ENCODE results near the gene GBGT1. TPM values are rescaled to one million over a fixed set of nuclear protein-coding genes. Genes with fewer than 3 reads are reported as not detected.
A peak's percentile ranks its signal among the peaks of the same experiment; 100 is the strongest.

GBGT1 gene
- total RNA-seq, 4 donors from 2014 or later: 3.6 to 13.5 (median 5.3) TPM

DNA sequence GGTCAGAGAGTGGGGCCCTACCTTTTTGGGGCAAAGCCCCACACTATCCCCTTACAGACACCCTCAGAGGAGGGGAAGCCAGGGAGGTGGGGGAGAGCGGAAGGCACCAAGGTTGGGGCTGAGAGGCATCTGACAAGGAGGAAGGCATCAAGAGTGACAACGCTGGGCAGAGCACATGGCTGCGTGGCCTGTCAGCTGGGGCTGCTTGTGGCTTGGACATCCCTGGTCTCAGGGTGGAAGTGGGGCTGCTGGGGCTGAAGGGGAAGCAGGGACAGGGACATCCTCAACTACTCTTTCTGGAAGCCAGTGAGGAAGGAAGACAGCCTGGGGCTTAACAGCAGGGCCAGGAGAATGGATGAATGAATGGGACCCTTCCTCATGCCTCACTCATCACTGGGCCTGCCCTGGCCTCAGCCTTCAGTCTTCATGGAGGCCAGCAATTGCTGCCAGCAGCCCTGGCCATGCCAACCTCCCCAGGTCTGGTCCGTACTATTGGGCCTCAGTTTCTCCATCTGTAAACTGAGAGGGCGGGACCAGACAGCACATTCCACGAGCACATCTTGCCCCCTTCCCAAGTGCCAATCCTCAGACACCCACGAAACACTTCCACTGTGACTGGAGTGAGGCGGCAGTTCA lies 41.7 kb downstream of the GBGT1 start:
- WGBS, 2 donors: 74 to 85% methylated on average over 7 to 8 of the region's 8 CpGs
- no peak for DNase-seq (ENCODE audit: low spot score in 2 of 2)
- no peak overlapping the region for H3K4me3 ChIP-seq (ENCODE audit: low read depth, poor library complexity, severe bottlenecking)
- intact Hi-C loops (cut with DNase I; ENCODE audit: low total_unique reads): no loop called here
- TF ChIP-seq, protein P1, sequence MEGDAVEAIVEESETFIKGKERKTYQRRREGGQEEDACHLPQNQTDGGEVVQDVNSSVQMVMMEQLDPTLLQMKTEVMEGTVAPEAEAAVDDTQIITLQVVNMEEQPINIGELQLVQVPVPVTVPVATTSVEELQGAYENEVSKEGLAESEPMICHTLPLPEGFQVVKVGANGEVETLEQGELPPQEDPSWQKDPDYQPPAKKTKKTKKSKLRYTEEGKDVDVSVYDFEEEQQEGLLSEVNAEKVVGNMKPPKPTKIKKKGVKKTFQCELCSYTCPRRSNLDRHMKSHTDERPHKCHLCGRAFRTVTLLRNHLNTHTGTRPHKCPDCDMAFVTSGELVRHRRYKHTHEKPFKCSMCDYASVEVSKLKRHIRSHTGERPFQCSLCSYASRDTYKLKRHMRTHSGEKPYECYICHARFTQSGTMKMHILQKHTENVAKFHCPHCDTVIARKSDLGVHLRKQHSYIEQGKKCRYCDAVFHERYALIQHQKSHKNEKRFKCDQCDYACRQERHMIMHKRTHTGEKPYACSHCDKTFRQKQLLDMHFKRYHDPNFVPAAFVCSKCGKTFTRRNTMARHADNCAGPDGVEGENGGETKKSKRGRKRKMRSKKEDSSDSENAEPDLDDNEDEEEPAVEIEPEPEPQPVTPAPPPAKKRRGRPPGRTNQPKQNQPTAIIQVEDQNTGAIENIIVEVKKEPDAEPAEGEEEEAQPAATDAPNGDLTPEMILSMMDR (IDR thresholded peaks at IDR 0.05): no peak
- no peak for TF ChIP-seq POLR2A (IDR thresholded peaks at IDR 0.05)

DNA sequence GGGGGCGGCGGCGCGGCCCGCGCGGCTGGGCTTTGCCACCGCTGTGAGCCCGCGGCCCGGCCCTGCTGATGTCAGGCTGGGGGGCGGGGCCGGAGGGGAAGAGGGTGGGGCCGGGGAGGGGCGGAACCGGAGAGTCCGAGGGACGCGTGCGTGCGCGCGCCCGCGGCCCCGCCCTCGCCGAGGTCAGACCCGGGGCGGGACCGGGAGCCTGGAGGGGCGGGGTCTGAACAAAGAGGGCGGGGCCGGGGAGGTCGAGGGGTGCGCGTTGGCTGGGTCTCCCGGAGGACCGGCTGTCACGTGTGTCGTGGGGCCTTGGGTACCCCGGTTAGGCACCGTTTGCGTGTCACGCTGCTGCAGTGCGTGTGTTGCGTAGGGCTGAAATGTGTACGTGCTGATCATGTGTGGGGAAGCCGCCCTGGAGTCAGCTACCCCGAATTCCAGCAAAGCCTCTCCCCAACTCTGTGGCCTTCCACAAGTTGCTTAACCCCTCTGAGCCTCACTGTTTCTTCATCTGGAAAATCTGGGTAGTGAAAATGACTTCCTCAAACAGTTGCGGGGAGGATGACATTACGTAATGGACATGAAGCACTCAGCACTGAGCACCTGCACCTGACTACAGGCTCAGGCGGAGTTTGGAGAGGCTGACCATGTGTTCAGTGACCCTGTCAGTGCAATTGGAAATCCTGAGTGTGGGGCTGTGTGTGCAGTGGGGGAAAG lies 42.4 kb downstream of the GBGT1 start, which contains the start of gene RALGDS:
Gene RALGDS (minus strand): TSS at position 43 of the 717 bp plus-strand sequence. CDS start 86 bp downstream, outside the sequence.
- intact Hi-C loops (cut with DNase I; ENCODE audit: low total_unique reads): no loop called here
- 16 to 24% methylated on average over 10 to 25 of the region's 53 CpGs for WGBS, 2 donors
- TF ChIP-seq, protein P1 (IDR thresholded peaks at IDR 0.05): no peak
- TF ChIP-seq POLR2A (IDR thresholded peaks at IDR 0.05): no peak
- peak within 1 kb of the TSS; percentile 42 for H3K4me3 ChIP-seq (ENCODE audit: low read depth, poor library complexity, severe bottlenecking)
- DNase-seq (ENCODE audit: low spot score in 2 of 2): peak; percentile 82 to 98

DNA sequence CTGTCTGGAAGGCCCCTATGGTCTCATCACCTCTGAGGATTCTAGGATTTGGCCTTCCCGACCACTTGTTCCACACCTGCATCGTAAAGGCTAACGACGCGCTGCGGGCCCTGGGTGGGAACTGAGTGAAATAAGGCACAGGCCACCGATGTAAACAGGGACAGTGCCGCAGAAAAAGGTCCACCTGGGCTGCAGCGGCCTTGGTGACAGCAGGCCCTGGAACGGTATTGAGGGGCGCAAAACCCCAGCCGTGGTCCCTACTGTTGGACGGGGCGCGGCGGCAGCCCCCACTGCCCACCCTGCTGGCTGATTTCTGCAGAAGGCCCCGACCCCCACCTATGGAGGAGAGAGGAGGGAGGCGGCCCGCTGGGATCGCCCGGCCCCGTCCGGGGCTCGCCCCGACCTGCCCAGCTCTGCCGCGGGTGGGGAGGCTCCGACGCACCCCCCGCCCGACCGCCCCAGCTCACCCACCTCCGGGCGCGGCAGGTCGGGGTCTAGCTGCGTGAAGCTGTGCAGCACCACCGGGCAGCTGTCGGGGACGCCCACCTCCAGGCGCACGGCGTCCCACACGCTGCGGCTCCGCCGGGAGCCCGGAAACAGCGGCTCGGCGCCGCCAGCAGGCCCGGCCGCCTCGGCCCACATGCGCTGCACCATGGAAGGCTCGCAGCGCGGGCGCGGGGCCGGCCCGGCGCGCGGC lies 43.1 kb downstream of the GBGT1 start:
- WGBS, 2 donors: 2% methylated on average over 20 of the region's 66 CpGs; no CpG with 5 or more reads in 1 of the 2 donors
- DNase-seq (ENCODE audit: low spot score in 2 of 2): peak in 1 of 2 donors; percentile 89
- TF ChIP-seq, protein P1 (IDR thresholded peaks at IDR 0.05): no peak
- TF ChIP-seq POLR2A (IDR thresholded peaks at IDR 0.05): no peak
- intact Hi-C loops (cut with DNase I; ENCODE audit: low total_unique reads): no loop called here
- peak overlapping the region; percentile 42 for H3K4me3 ChIP-seq (ENCODE audit: low read depth, poor library complexity, severe bottlenecking)

DNA sequence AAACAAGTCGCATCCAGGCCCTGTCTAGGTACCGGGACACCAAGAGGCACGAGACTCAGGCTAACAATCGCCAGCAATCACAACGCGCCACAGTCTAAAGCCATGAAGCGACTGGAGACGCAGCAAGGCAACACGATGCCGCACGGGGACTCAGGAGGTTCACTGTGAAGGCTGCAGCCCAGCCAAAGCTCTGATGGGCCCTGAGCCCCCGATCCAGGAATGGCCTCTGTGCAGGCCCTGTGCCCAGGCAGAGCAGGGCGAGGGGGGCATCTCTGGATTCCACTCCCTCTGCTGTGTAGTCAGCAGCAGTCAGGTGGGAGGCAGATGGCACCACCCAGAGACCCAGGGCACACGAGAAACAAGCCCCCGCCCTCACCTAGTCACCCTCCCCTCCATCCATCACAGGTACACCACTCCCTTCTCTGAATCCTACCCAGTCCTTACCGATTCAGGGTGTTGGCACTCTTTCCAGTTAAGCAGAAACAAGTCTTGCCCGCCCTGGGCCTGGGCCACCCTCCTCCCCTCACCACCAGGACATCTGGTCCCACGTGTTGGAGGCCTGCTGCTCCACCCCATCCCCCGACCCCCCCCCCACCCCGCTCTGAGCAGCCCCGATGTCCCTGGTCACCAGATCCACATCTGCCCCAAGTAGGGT lies 43.7 kb downstream of the GBGT1 start:
- TF ChIP-seq, protein P1 (IDR thresholded peaks at IDR 0.05): no peak
- TF ChIP-seq POLR2A (IDR thresholded peaks at IDR 0.05): no peak
- H3K4me3 ChIP-seq (ENCODE audit: low read depth, poor library complexity, severe bottlenecking): peak overlapping the region; percentile 4
- peak in 1 of 2 donors; percentile 91 for DNase-seq (ENCODE audit: low spot score in 2 of 2)
- WGBS, 2 donors: 14 to 19% methylated on average over 16 to 21 of the region's 21 CpGs
- intact Hi-C loops (cut with DNase I; ENCODE audit: low total_unique reads): no loop called here

DNA sequence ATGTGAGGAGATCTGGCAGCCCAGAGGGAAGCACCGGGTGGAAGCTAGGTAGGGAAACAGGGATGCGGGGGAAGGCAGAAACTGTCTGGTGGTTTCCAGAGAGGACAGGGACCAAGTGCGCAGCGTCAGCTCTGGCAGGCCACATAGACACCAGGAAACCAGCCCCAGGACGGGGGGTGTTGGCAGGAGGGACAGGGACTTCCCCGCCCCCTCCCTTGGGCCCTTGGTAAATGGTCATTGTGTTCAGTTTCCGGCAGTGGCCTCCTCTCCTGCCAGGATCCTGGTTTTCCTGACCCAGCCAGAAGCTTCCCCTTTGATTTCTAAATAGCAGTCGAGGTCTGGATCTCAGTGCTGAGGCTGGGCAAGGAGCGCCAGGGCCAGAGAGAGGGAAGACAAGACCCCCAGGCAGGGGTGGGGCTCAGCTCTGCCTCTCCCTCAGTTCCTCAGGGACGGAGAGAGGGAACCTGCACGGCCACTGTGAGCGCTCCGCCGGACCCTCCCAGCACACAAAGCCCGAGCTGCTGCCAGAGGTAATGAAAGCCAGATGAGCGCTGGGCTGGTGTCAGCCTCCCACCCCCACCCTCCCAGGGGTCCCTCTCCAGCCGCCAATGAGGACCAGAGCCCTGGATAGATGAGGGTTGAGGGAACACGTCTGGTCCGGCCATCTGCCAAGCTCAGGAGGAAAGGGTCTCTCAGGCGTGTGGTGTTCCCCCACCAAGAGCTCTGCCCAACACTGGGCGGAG lies 44.4 kb downstream of the GBGT1 start:
- DNase-seq (ENCODE audit: low spot score in 2 of 2): peak in 1 of 2 donors; percentile 94
- intact Hi-C loops (cut with DNase I; ENCODE audit: low total_unique reads): no loop called here
- WGBS, 2 donors: 13 to 21% methylated on average over 13 to 16 of the region's 21 CpGs
- peak overlapping the region; percentile 4 for H3K4me3 ChIP-seq (ENCODE audit: low read depth, poor library complexity, severe bottlenecking)
- TF ChIP-seq POLR2A (IDR thresholded peaks at IDR 0.05): no peak
- TF ChIP-seq, protein P1 (IDR thresholded peaks at IDR 0.05): no peak
